ENCODE measurements around the gene ERV3-1. TPM values are rescaled to one million over a fixed set of nuclear protein-coding genes. Genes with fewer than 3 reads are reported as not detected.
"Not testable (repeated sequence)": the region's sequence is repeated elsewhere in the genome, so short reads cannot be mapped to it uniquely, and the experiment has no call there.

ERV3-1 gene, protein sequence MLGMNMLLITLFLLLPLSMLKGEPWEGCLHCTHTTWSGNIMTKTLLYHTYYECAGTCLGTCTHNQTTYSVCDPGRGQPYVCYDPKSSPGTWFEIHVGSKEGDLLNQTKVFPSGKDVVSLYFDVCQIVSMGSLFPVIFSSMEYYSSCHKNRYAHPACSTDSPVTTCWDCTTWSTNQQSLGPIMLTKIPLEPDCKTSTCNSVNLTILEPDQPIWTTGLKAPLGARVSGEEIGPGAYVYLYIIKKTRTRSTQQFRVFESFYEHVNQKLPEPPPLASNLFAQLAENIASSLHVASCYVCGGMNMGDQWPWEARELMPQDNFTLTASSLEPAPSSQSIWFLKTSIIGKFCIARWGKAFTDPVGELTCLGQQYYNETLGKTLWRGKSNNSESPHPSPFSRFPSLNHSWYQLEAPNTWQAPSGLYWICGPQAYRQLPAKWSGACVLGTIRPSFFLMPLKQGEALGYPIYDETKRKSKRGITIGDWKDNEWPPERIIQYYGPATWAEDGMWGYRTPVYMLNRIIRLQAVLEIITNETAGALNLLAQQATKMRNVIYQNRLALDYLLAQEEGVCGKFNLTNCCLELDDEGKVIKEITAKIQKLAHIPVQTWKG
- total RNA-seq (2014; rRNA removed; shearing (Covaris generic)), result 1.5 and 1.7 TPM in 2 replicates
- 0.83 and 0.87 TPM in 2 replicates for polyA plus RNA-seq (2015; cell fraction: cytosol; rRNA removed)
- 2.4 and 2.8 TPM in 2 replicates for polyA plus RNA-seq (2015; cell fraction: nucleus; rRNA removed)

- DNase-seq (ENCODE audit: low read depth), result peak; percentile 90
Measured at GRCh38 chr7:65006094-65006992, at the start of gene ERV3-1. TSS of gene ERV3-1 (minus strand) at chr7:65006687. CDS start at chr7:64993026, 13,661 bp downstream.

GRCh38 chr7:65055786-65056185, 49.3 kb upstream of the ERV3-1 start:
- not testable (repeated sequence) for DNase-seq (ENCODE audit: low read depth)

DNA sequence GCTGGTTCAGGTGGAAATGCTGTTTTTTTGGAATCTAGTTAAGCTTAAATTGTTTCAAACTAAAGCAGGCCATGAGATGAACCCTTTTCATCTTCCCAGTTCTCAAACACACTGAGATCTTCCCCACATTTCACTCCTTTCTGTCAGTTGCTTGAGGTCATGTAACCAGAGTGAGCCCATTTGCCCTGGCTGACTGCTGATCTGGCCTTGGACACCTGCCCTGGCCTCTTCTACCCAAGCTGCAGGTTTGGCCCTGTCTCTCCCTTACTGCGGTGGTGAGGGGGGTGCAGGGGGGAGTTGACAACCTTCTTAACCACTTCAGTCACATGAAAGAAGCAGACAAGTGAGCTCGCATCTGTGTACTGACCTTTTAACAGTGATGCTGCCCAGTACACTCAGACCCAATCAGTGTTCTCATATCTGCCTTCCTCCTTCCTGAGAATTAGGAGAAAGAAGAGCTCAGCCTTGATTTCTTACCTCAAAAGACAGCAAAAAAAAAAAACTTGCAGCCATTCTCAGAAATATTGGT, 48.0 kb upstream of the ERV3-1 start:
- not testable (repeated sequence) for DNase-seq (ENCODE audit: low read depth)

GRCh38 chr7:65051654-65052053, 45.2 kb upstream of the ERV3-1 start:
- DNase-seq (ENCODE audit: low read depth), result not testable (repeated sequence)

- not testable (repeated sequence) for DNase-seq (ENCODE audit: low read depth)
Measured at GRCh38 chr7:65051139-65051538, 44.7 kb upstream of the ERV3-1 start.

DNA sequence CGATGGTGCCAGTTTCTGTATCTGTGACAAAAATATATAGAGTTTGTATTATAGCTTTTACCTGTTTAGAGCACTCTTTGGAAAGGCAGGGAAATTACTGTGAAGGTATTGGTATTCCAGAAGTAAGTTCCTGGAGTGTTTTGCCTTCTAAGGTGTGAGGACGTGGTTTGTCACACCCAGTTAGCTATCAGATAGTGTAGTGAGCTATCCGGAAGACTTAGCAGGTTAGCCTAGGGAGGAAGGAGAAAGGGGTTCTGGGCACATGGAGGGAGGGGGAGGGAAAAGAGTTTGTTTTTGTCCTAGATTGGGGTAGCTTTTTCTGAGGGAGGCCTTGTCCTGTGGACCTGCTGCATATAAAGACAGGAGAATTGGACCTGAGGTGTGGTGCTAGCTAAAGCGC, 39.8 kb upstream of the ERV3-1 start:
- not testable (repeated sequence) for DNase-seq (ENCODE audit: low read depth)

DNA sequence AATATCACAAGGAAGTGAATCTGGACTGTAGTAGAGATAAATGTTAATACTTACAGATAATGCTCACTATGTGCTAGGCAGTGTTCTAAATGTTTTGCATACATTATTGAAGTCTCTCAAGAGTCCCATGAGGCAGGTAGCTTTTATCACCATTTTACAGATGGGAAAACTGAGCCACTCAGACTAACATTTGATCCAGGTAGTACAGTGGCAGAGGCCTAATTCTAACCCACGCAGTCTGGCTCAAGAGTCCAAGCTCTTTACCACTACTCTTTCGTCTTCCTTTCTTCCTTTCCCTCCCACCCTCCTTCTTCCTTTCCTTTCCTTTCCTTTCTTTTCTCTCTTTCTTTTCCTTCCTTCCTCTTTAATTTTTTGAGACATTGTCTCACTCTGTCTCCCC, 39.1 kb upstream of the ERV3-1 start:
- not testable (repeated sequence) for DNase-seq (ENCODE audit: low read depth)

DNA sequence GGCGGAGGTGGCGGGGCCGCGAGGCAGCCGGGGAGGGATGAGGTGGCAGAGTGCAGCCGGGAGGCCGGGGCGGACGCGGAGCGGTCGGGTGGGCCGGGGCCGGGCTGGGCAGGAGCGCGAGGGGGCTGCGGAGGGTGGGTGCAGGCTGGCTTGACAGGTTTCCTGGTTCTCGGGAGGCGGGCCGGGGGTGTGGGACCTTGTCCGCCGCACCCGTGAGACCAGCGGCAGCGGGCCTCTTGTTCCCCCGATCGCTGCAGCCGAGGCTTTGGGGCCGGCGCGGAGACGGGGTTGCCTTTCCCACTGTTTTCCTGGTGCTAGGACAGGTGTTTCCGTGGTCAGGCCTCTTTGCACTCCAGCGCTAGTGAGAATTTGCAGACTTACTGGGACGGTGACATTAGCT, 32.3 kb upstream of the ERV3-1 start:
- peak; percentile 10 for DNase-seq (ENCODE audit: low read depth)

GRCh38 chr7:65037740-65038688, 31.5 kb upstream of the ERV3-1 start:
- DNase-seq (ENCODE audit: low read depth), result peak; percentile 58

DNA sequence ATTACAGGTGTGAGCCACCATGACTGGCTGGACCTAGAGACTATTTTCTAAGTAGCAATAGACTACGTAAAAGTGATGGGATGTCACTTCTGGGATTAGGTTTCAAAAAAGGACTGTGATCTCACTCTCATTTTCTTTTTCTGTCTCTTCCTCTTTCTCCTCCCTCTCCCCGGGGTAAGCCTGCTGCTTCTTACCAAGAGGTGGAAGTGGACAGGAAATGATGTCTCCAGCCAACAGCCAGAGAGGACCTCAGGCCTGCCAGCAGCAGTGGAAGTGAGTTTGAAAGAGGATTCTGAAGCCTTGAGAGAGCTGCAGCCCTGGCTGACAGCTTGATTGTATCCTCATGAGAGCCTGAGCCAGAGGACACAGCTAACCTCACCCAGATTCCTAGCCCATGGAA, 30.0 kb upstream of the ERV3-1 start:
- DNase-seq (ENCODE audit: low read depth), result not testable (repeated sequence)

DNA sequence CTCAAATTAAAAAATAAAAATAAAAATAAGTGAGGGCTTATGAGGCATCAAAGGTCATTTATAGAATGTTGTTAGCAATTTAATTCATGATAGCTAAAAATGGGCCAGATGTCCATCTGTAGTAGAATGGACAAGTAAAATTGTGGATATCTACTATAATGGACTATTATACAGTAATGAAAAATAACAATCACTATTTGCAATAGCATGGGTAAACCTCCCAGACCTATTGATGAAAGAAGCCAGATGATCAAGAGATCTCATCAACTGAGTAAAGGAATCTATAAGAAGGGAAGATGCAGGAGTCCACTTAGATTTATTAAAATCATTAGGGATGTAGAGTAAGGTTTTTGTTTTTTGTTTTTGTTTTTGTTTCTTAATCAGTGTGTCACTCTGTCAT, 29.0 kb upstream of the ERV3-1 start:
- DNase-seq (ENCODE audit: low read depth), result not testable (repeated sequence)

- DNase-seq (ENCODE audit: low read depth), result not testable (repeated sequence)
Measured at GRCh38 chr7:65034120-65034782, 27.8 kb upstream of the ERV3-1 start.

DNA sequence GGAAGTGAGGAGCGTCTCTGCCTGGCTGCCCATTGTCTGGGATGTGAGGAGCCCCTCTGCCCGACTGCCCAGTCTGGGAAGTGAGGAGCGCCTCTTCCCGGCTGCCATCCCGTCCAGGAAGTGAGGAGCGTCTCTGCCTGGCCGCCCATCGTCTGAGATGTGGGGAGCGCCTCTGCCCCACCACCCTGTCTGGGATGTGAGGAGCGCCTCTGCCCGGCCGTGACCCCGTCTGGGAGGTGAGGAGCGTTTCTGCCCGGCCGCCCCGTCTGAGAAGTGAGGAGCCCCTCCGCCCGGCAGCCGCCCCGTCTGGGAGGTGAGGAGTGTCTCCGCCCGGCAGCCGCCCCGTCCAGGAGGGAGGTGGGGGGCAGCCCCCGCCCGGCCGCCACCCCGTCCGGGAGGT, 26.9 kb upstream of the ERV3-1 start:
- not testable (repeated sequence) for DNase-seq (ENCODE audit: low read depth)

GRCh38 chr7:65025023-65025422, 18.5 kb upstream of the ERV3-1 start:
- not testable (repeated sequence) for DNase-seq (ENCODE audit: low read depth)

DNA sequence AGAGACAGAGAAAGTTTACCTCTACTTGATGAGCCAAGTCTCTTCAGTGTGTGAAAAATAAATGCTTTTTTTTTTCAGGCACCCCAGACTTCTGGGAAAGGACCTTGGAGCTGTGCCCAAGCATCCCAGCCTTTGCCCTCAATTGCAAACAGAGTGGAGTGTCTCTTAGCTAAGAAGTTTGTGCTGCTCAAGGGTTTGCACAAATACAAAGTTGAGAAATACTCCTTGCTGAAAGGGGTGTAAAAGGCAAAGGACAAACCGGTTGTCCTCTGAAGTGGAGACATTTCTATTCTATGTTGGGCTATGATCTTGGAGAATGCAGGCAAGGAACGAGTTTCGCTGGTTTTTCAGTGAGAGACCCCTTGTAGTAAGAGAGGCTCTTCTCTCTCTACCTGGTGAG, 14.5 kb upstream of the ERV3-1 start:
- not testable (repeated sequence) for DNase-seq (ENCODE audit: low read depth)

GRCh38 chr7:65009881-65010280, 3.4 kb upstream of the ERV3-1 start:
- DNase-seq (ENCODE audit: low read depth), result peak; percentile 51

DNA sequence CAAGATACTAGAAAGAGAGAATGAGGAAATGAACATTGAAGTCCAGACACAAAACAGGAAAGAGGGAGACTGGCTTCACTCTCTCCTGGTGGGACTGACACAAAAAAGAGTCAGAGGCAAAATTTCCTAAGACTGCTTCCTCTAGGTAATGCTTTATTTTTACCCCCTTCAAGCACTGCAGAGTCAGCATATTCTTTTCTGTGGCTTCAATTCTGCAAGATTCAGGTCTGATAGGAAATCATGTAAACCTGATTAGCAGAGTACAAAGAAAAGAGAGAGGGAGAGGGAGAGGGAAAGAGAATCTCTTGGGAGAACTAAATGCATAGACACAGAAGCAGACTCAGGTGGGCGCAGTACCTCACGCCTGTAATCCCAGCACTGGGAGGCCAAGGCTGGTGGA, 2.9 kb upstream of the ERV3-1 start:
- DNase-seq (ENCODE audit: low read depth), result not testable (repeated sequence)

GRCh38 chr7:65007036-65007435, 549 bp upstream of the ERV3-1 start:
- DNase-seq (ENCODE audit: low read depth), result not testable (repeated sequence)

DNA sequence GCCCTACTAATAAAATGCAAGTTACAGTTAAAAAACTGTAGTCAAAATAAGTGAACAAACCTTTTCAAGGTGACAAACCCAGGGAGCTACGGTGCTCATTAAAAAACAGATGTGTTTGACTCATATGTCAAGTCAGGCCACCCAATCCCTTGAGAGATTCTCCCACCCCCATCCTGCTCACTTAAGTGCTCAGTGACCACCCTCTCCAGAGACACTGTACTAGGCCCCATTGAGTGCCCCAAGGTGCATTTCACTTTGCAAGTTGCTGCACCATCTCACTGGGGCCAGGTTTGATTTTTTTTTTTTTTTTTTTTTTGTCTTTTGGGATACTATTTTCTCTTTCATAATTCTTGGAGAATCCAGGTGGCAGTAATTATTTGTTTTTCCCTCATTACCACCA, 1.9 kb downstream of the ERV3-1 start:
- no peak for DNase-seq (ENCODE audit: low read depth)
